Measurements from ENCODE around the gene THAP4.
A peak's percentile ranks its signal among the peaks of the same experiment; 100 is the strongest.

The THAP4 gene

DNA sequence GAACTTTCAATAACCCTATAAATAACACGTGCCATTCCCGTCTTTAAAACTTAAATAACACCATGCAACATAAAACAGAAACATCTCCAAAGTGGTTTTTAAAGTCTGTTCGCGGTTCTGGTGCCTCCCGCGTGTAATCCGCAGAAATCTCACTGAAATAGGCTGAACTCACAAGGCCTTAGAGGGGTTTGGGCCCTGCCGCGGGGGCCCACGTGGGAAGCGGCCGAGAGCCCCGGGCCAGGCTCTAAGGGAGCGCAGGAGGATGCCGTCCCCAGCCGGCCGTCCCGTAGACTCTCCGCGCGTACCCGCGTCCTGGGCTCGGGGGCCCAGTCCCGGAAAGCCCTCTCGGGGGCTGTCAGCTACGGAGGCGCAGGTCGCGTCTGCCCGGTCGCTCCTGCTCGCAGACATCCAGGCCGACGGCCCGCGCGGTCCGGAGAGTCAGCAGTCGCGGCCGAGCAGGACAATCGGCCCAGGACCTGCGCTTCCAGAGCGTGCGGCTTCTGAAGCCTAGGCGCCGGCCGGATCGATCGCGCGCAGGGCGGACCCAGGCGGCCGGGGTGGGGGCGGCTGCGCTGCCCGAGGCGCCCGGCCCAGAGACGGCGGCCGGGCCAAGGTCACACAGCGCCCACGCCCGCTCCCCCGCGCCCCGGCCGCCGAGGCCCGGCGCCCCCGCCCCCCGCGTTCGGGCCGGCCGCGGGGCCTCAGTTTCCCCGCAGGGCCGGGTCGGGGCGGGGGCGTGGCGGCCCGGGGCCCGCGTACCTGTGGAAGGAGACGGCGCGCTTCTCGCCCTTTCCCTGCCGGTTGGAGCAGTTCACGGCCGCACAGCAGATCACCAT lies 558 bp downstream of the THAP4 start:
- DNase-seq: peak; percentile 28

DNA sequence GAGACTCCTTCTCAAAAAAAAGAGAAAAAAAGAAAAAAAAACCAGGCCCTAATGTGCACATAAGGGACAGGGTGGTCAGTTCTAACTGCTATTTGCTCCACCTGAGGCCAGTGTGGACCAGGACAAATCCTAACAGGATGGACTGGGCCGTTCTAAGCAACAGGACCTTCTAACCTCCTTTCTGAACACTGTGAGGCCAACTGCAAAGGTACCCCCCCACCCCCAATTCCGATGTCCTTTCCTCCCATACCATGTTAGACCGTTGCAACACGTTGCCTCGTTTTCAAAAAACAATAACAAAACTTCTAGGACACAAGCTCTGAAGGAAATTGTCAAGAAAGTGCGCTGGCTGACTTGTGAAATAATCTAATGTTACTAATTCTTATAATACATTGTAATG lies 1.2 kb downstream of the THAP4 start:
- DNase-seq: no peak

DNA sequence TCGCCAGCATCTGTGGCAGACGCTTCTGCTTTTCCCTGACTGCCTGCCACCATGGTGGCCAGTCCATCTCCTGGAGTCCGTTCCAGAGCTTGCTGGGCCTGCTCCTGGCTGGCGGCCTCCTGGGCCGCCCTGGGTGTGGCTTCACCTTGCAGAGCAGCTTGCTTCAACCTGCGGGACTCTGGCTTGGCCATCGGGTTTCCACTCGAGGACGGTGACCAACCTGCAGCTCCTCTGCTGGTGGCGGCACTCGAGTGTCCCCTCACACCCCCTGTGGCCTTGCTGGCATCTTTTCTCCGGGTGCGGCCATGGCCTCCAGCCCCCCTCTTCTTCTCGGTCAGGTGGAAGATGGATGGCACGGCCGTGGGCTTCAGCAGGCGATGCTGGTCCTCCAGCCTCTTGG lies 3.4 kb downstream of the THAP4 start:
- DNase-seq: no peak

DNA sequence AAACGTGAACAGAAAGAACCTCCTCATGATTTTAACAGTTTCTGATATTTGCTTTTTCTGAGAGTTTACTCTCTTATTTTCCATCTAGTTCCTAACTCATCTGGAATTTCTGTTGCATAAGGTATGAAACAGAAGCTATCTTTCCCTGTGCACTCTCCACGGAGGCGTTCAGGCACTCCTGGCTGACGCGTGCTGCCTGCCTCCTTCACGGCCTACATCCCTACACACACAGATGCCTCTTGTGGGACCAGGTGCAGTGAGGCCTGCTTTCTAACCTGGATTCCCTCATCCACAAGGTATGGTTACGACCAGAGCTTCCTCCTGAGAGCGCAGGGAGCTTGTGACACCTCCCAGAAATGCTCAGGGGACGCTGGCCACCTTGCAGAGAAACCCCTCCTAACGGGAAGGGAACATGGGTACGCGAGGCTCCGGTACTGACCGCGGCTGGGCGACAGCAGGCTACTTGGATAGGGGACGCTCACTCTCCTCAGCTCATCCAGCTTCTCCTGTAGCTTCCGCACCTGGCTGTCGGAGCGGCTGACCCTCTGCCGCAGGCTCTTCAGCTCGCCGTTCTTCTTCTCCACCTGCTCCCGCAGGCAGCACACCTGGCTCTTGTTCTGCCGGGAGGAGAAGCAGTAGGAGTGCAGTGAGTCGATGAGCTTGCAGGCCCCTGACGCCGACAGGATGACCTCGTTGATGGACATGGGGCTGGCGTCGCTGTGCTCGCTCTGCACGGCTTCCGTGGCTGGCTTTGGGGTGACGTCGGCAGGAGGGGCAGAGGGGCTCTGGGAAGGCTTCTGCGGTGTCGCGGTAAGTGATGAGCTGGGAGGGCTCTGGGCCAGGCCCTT lies 4.3 kb downstream of the THAP4 start:
- no peak for DNase-seq

DNA sequence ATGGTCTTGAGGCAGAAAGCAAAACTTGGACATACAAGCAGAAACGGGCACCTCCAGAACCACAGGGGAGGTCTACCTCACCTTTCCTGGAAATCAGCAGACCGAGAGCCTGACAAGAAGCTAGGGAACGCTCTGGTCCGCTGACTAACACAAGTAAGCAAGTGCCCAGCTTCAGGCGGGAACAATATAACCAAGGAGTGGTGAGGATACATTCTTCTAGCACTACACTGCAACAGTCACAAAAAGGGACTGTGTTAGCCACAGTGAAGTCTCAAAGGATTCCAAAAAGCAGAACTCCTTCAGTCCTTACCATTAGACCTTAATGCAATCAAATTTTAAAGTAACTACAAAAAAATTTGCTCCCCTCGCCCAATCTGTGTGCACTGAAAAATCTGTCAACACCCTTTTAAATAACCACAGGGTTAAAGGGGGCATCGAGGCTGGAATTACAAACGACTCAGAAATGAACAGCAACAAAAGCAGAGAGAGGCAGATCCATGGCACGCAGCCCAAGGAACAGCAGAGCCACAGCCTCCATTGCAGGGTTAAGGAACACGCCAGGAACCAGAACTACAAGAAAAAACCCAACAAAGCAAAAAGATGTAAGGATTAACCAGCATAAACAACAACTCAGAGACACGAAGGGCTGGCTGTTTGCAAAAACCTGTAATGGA lies 7.1 kb downstream of the THAP4 start:
- DNase-seq: no peak

DNA sequence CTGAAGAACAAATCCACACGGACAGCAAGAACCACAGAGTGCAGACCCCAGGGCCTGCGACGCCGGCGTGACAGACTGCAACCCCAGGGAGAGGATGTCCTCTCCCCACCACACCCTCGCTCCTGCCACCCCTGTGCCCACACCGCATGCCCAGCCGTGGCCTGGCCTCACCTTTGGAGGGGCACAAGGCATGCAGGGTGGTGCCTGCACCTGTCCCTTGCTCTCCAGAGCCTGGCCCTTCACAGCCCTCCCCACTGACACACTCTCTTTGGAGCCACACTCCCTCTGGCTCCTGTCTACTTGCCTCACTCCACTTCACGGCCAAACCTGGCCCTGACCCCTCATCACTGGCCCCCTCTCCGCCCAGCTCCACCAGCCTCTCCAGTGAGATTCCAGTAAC lies 9.3 kb downstream of the THAP4 start:
- DNase-seq: no peak

DNA sequence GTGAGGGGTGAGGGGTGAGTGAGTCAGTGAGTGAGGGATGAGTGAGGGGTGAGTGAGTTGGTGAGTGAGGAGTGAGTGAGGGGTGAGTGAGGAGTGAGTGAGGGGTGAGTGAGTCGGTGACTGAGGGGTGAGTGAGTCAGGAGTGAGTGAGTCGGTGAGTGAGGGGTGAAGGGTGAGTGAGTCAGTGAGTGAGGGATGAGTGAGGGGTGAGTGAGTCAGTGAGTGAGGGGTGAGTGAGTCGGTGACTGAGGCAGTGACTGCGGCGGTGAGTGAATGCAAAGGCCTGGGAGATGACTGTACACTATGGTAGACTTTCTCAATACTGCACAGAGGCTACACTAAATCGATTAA lies 16.6 kb downstream of the THAP4 start:
- no peak for DNase-seq

DNA sequence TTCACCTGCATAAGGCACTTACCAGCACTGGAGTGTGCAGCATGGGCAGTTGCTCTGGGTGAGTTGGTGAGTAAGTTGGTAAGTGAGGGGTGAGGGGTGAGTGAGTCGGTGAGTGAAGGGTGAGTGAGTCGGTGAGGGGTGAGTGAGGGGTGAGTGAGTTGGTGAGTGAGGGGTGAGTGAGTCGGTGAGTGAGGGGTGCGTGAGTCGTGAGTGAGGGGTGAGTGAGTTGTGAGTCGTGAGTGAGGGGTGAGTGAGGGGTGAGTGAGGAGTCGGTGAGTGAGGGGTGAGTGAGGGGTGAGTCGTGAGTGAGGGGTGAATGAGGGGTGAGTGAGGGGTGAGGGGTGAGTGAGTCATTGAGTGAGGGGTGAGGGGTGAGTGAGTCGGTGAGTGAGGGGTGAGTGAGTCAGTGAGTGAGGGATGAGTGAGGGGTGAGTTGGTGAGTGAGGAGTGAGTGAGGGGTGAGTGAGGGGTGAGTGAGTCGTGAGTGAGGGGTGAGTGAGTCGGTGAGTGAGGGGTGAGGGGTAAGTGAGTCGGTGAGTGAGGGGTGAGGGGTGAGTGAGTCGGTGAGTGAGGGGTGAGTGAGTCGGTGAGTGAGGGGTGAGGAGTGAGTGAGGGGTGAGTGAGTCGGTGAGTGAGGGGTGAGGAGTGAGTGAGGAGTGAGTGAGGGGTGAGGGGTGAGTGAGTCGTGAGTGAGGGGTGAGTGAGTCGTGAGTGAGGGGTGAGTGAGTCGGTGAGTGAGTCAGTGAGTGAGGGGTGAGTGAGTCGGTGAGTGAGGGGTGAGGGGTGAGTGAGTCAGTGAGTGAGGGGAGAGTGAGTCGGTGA lies 17.1 kb downstream of the THAP4 start:
- DNase-seq: no peak

DNA sequence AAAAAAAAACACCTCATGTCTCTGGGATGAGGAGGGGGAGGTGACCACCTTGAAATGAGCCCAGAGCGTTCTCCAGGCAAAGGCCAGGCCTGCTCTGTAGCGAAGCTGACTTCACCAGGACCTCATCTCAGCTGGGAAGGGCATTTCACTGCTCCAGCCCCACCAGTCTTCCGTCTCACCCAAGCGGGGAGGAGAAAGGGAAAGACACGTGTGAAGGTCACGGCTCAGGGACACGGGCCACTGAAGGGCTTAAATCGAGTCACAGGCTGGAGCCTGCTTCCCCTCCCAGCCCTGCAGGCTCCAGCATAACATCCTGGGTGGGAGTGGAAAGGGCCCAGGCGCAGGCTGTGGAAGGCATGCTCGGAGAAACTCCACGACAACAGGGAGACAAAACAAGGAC lies 18.1 kb downstream of the THAP4 start:
- no peak for DNase-seq

DNA sequence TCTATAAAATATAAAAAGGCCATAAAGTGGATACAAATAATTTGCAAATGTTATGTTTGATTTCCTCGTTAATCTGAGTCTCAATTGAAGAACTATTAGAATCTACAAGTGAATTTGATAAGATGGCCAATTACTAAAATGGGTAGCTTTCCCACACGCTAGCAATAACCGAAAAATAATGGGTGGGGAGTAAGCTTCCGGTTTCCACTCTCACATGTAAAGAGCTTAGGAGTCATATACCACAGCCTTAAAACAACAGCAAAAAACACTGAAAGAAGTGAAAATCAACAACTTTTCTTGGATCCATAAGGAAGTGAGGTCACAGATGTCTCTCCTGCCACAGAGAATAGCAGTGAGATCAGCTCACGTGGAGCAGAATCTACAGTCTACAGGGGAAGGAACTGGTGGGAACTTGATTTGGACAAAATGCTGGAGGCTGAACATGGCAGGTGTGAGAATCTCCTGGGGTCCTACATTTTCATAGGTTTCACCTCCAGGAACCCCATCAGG lies 18.6 kb downstream of the THAP4 start:
- no peak for DNase-seq

DNA sequence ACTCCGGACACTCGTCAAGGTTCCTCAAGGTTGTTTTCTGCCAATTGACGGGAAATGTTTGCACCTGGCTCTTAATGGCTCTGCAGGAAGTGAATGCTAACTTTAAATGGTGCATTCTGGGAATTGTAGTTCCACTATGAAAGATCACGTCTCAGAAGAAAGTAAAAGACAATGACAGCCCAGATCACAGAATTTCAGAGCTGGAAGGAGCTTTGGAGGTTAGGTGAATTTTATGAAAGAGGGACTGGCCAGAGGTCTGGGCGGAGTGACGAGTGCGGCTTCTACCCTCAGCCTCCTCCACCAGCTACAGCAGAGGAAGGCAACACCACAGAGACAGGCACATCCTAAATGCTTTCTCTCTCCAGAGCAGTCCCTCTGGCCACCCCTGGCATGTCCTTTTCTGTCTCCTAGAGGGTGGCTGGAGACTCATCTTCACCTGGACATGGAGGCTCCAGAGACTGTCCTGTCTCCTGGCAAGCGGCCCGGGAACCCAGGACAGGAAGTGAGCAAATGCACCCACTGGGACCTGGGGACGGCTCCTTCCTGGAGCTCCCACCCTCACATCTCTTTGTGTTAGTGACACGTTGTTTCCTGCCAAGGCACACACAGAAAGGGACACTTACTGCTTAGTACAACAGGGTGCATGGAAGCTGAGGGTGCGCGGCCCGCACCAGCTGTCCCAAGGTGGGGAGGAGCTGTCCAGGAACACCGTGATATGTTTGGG lies 19.4 kb downstream of the THAP4 start:
- DNase-seq: no peak

DNA sequence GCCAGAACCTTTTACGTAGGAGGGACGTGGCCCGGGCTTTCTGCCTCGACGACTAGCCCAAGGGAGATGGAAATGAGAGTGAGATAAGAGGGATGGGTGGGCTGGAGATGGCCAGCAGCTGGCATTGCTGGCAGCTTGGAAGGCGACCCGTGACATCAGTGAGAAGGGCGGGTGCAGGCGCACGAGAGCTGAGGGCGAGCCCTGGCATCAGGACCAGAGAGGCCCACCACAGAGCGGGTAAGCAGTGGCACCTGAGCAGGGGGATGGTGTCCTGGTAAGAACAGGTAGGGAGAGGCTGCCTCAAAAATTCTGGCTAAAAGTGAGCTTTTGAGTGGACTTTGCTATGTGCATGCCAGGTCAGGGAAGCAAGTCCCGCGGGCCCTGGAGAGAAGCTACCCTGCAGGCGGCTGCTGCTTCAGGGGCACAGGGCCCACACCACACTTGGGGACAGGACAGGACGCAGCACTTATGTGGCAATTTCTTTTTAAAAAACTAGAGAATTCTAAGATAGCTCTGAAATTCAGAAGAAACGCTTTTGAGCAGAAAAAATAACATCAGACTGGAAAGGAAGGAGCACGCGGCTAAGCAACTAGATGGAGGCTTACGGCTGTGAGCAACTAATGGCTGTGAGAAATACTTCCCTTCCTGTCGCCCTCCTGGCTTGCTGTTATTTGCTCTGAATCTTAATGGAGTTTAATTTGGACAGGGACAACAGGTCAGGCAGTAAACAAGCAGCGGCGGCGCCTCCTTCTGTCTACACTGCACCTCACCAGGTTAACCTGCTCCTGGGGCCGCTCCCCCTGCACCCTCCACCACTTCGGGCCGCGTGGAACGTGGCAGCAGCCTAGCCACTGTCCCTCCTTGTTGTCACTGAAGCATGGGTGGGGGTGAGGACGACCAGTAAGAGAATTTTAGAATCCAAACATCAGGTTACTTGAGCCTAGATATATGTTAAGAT lies 20.5 kb downstream of the THAP4 start:
- DNase-seq: no peak

DNA sequence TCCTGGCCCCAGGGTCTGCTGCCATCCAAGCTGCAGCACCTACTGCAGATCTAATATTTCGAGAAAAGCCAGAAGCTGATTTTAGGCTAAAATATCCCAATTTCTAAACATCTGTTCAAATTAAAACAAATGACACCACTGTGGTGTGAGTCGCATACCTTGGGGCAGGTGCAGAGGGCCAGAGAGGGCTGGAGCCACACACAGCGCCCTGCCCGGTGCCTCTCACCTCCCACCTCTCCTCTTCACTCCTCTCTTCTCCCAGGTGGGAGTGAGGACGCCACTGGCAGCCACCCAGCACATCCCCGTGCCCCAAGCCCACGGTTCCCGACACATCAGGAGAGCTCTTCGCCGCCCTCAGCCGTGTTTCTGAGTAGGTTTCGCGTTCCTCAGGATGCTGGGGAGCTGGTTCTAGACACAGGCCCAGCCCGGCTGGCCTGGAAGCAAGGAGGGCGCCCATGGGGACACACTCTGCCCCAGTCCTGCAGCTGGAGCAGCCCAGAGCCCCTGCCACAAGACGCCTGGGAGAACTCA lies 21.4 kb downstream of the THAP4 start:
- DNase-seq: no peak

DNA sequence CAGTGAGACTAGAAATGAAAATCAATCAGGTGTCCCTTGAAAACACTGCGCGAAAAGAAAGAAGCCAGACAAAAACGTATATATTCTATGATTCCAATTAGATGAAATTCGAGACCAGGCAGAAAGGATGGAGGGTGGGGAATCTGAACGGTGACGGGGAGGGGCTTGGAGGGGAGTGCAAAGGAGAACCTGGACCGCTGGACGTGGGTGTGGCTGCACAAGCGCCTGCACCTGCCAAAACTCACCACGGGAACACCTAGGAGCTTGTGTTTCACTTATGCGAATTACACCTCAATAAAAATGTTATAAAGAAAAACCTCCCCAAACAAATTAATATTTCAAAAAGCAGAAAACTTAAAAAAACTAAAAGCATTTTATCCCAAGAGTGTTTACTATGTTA lies 21.9 kb downstream of the THAP4 start:
- no peak for DNase-seq

DNA sequence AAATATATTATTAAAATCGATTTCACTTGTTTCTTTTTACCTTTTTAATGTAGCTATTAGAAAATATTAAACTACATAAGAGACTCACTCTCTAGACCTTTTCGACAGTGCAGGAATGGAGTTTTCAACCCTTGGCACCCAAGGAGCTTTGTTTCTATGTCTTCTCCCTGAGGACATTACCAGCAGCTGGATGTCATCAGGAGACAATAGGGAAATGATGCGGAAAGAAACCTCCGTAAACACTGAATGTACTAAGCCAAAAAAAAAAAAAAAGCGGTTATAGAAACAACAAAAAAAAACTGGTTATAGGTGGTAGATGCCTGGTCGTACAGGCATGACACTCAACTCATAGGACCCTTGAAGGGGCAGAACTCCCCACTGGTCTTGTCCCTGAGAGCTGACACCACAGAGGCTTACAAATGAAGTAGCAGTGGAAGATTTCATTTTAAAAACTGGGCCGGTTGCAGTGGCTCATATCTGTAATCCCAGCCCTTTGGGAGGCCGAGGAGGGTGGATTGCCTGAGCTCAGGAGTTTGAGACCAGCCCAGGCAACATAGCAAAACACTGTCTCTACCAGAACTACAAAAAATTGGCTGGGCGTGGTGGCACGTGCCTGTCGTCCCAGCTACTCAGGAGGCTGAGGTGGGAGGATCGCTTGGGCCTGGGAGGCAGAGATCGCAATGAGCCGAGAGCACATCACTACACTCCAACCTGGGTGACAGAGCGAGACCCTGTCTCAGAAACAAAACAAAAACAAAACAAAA lies 23.8 kb downstream of the THAP4 start:
- no peak for DNase-seq

DNA sequence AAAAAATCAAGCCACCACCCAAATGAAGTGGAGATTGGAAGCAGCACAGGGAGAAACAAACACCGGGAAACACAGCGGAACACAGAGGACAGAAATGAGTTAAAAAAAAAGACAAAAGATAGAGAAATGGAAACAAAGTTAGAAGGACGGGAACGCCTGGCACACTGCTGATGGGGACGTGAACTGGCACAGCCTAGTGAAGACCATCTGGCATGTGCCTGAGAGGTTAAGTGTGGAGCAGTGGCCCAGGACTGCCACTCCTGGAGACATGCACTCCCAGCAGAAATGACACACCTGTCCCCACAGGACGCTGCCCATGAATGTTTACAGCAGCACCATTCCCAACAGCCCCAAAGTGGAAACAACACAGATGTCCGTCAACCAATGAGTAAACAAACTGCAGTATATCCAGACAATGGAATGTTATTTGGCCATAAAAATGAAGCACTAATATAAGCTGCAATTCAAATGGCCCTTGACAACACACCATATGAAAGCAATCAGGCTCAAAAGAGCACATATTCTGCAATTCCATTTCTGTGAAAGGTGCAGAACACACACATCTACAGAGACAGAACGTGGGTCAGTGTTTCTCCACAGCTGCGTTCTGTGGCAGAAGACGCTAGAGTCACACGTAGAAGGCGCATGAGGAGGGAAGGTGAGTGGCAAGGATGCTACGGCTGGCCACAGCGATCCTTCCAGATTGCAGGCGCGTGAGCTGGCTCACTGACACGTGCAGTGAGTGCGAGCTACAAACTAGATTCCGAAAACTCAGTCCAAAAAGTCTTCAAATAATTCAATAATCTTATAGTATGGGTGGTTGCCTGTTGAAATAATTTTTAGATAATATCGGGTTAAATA lies 24.6 kb downstream of the THAP4 start:
- DNase-seq: no peak

DNA sequence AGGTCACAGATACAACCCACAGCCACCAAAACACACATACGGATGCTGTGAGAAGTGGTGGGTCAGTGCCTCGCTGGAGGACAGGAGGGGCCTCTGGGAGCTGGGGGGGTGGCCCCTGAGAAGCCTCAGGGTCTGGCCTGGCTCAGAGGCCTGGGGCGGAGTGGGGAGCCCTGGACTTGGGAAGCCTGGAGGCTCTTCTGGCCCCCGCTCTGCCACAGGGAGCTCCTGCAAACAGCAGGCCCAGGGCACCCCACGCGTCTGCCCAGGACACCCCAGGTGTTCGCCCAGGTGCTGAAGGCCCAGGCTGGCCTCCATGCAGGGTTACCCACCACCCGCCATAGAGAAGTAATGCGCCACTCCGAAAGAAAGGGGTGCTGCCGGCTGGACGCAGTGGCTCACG lies 25.9 kb downstream of the THAP4 start:
- DNase-seq: no peak

All from activated CD8-positive, alpha-beta memory T cell treated with anti-CD3 and anti-CD28 coated beads, Interleukin-2, amount 50 U/mL, for 4 hours (primary cell).